Gastrocnemius medialis (tissue), 4 donors: Measurements from ENCODE around the gene SHANK2. TPM values are rescaled to one million over a fixed set of nuclear protein-coding genes. Genes with fewer than 3 reads are reported as not detected.

Experiments used
- ATAC-seq, 2 donors: fragments of 150-250 bp; one replicate each; pipeline ENCODE4 v1.9.1; 2016
- DNase-seq, 2 donors: peaks; one replicate each; pipeline ENCODE4 v3.0.0-alpha.2; 2019
- H3K27ac ChIP-seq, 4 donors: fragments of 200-600 bp; sonication (generic); 1 replicate in 1 of 4; 2 replicates in 3 of 4; pipeline ENCODE4 v1.5.1; 2016 to 2018; ENCODE audit warnings: mild to moderate bottlenecking in 2 of 4, moderate library complexity in 1 of 4
- H3K27me3 ChIP-seq, 3 donors: fragments of 200-600 bp; sonication (generic) in 2 of 3; 1 replicate in 1 of 3; 2 replicates in 2 of 3; pipeline versions ENCODE4 v1.5.1 to v1.6.0; 2016 to 2019; ENCODE audit warnings: mild to moderate bottlenecking in 1 of 3, moderate library complexity in 1 of 3
- H3K36me3 ChIP-seq, 2 donors: fragments of 200-600 bp; sonication (generic) in 1 of 2; one replicate each; pipeline ENCODE4 v1.5.1; 2017 to 2018
- H3K4me1 ChIP-seq, 2 donors: fragments of 200-600 bp; sonication (generic) in 1 of 2; one replicate each; pipeline ENCODE4 v1.5.1; 2016 to 2017; ENCODE audit warnings: mild to moderate bottlenecking in 2 of 2
- H3K4me3 ChIP-seq, 4 donors: fragments of 200-600 bp; sonication (generic) in 3 of 4; 1 replicate in 1 of 4; 2 replicates in 3 of 4; pipeline ENCODE4 v1.5.1; 2016 to 2019; ENCODE audit warnings: mild to moderate bottlenecking in 2 of 4
- H3K9me3 ChIP-seq, 3 donors: fragments of 200-600 bp; sonication (generic) in 2 of 3; 1 replicate in 1 of 3; 2 replicates in 2 of 3; pipeline ENCODE4 v1.5.1; 2016 to 2019
- POLR2A ChIP-seq, 2 donors: fragments of 450-650 bp; IDR thresholded peaks; one replicate each; pipeline ENCODE4 v1.6.1; 2017; ENCODE audit warnings: antibody characterized with exemption in 2 of 2, mild to moderate bottlenecking in 2 of 2, moderate library complexity in 2 of 2
- in situ Hi-C, 4 donors: fragments of 200-750 bp; cut with MboI; loops; one replicate each; pipeline versions ENCODE4 v1.15.0 to v1.8.0; 2017; ENCODE audit warnings: low sequenced_read_pairs in 4 of 4
- intact Hi-C: fragments of 100-400 bp; cut with DNase I; formaldehyde crosslinking; loops from one replicate; pipeline ENCODE4 v1.15.1; 2023; ENCODE audit warnings: low total_unique reads
- total RNA-seq, 4 donors: library from RNA; depleted of rRNA; stranded (reverse); fragments of >200 nt; gene quantifications; one replicate each; pipeline versions ENCODE4 v1.1.0 to v1.2.3, GENCODE V29; 2016
- TF ChIP-seq, protein P1 (sequence below), 5 experiments: fragments of 450-650 bp in 3 of 5; fragments of 200-600 bp in 2 of 5; sonication (generic) in 2 of 5; IDR thresholded peaks in 4 of 5; conservative IDR thresholded peaks in 1 of 5; 1 replicate in 4 of 5; 2 replicates in 1 of 5; pipeline ENCODE4 v1.5.1; 2016 to 2019; ENCODE audit warnings: antibody characterized with exemption in 5 of 5, mild to moderate bottlenecking in 3 of 5, moderate library complexity in 3 of 5

The SHANK2 gene
- total RNA-seq, 4 donors from 2014 or later: 0.40 TPM; not detected in 3

DNA sequence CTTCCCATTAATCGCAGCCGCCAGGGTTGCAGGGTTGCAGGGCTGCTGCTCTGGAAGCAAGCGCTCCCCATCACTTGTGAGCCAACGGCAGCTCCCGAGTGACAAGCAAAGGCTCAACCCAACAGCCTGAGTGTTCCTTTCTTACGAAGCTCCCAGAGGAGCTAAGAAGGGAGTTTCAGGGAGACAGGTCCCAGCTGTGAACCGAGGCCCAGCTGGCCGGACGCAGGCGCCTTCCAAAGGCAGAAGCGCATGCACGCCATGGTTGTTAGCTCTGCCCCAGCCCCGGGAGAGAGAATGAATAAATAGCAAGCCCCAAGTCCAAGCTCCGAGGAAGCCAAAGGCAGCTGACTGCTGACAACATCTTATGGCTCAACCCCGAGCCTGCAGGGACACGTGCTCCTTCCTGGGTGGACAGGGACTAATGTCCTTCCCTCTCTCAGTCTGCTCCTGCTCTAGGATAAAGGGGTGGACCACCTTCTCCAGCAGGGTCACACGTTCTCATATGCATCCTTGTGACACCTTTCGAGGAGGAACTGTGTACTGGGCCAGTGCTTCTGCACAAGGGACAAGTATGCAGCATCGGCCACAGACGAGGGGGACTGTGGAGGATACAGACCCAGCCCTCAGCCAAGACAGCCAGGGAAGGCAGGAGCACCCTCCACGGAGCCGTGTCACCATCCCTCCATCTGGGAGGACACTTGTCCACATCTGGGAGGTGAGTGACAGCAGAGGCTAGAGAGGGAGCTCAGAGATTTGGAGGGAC lies 29.9 kb downstream of the SHANK2 start:
- Histone ChIP-seq H3K36me3 (no peaks in the 10 kb centered on the region), H3K4me1 (no peaks in the 10 kb centered on the region), H3K9me3 (peaks cover 0 to 4% (median 3%) of the 10 kb centered on the region in 3 donors), H3K4me3 (no peak overlapping the region), H3K27ac (no peak overlapping the region), H3K27me3 (peaks cover 0 to 2% (median 0%) of the 10 kb centered on the region in 3 donors)
- DNase-seq: no peak
- ATAC-seq: no peak
- intact Hi-C loops: no loop called here
- TF ChIP-seq, protein P1, sequence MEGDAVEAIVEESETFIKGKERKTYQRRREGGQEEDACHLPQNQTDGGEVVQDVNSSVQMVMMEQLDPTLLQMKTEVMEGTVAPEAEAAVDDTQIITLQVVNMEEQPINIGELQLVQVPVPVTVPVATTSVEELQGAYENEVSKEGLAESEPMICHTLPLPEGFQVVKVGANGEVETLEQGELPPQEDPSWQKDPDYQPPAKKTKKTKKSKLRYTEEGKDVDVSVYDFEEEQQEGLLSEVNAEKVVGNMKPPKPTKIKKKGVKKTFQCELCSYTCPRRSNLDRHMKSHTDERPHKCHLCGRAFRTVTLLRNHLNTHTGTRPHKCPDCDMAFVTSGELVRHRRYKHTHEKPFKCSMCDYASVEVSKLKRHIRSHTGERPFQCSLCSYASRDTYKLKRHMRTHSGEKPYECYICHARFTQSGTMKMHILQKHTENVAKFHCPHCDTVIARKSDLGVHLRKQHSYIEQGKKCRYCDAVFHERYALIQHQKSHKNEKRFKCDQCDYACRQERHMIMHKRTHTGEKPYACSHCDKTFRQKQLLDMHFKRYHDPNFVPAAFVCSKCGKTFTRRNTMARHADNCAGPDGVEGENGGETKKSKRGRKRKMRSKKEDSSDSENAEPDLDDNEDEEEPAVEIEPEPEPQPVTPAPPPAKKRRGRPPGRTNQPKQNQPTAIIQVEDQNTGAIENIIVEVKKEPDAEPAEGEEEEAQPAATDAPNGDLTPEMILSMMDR (IDR thresholded peaks at IDR 0.05 in 4 of 5, conservative IDR thresholded peaks at IDR 0.05 in 1 of 5): no peak
- no peak for TF ChIP-seq POLR2A (IDR thresholded peaks at IDR 0.05)
- in situ Hi-C loops: no loop called here

DNA sequence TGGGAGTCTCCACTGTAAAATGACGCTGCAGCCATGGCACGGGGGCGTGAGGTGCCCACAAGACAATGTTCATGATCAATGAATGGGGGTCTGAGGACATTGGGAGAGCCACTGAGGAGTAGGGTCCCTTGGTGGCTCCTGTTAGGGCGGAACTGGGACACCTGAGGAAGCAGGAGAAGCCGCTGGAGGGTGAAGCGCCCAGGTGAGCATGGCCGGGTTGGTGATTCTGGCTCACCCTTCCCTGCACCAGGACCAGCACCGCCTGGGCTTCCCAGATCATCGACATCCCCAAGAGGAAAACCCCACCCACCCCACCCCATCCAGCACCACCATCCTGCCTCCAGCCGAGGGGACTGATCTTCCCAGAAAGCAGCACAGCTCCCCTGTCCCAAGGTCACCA lies 30.6 kb downstream of the SHANK2 start:
- Histone ChIP-seq H3K4me1 (no peaks in the 10 kb centered on the region), H3K9me3 (peaks cover 0 to 3% (median 0%) of the 10 kb centered on the region in 3 donors), H3K27me3 (peaks cover 0 to 2% (median 0%) of the 10 kb centered on the region in 3 donors), H3K36me3 (no peaks in the 10 kb centered on the region), H3K27ac (no peak overlapping the region), H3K4me3 (no peak overlapping the region)
- ATAC-seq: no peak
- intact Hi-C loops: no loop called here
- TF ChIP-seq, protein P1 (IDR thresholded peaks at IDR 0.05 in 4 of 5, conservative IDR thresholded peaks at IDR 0.05 in 1 of 5): no peak
- TF ChIP-seq POLR2A (IDR thresholded peaks at IDR 0.05): no peak
- no peak for DNase-seq
- in situ Hi-C loops: no loop called here

- Histone ChIP-seq H3K27ac (no peak overlapping the region), H3K4me1 (no peaks in the 10 kb centered on the region), H3K9me3 (peaks cover 0 to 3% (median 0%) of the 10 kb centered on the region in 3 donors), H3K4me3 (no peak overlapping the region), H3K36me3 (no peaks in the 10 kb centered on the region), H3K27me3 (peaks cover 0 to 2% (median 0%) of the 10 kb centered on the region in 3 donors)
- intact Hi-C loops: no loop called here
- DNase-seq: no peak
- in situ Hi-C loops: no loop called here
- TF ChIP-seq POLR2A (IDR thresholded peaks at IDR 0.05): no peak
- TF ChIP-seq, protein P1 (IDR thresholded peaks at IDR 0.05 in 4 of 5, conservative IDR thresholded peaks at IDR 0.05 in 1 of 5): no peak
- ATAC-seq: no peak
Measured at GRCh38 chr11:71221201-71221600, 31.2 kb downstream of the SHANK2 start.

DNA sequence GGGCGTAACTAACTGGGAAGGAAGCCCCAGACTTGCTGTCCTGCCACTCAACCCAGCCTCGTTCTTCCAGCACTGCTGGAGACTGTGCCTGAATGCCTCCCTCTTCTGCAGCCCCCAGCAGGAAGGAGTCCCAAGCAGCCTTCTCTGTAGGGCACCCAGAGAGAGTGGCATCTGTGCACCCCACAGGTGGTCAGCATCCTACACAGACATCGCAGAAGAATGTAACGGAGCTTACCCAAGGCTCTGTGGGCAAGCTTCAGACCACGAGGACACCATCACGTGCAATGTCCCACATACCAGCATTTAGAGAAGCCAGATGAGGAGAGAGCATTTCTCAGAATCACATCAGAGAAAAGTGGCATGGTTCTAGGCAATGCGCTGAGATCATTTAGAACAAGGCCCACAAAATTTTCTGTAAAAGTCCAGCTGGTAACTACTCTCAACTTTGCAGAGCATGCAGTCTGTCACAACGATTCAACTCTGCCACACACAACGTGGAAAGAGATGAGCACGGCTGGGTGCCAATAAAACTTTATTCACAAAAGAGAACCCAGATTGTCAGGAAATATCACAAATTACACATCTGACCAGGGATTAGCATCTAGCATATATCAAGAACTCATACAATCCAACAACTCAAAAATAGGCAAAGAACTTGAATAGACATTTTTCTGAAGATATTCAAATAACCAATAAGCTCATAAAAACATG lies 33.4 kb downstream of the SHANK2 start:
- H3K36me3 ChIP-seq: no peaks in the 10 kb centered on the region
- no peaks in the 10 kb centered on the region for H3K4me1 ChIP-seq
- no peak for TF ChIP-seq POLR2A (IDR thresholded peaks at IDR 0.05)
- TF ChIP-seq, protein P1 (IDR thresholded peaks at IDR 0.05 in 4 of 5, conservative IDR thresholded peaks at IDR 0.05 in 1 of 5): no peak
- peaks cover 0 to 2% (median 0%) of the 10 kb centered on the region in 3 donors for H3K27me3 ChIP-seq
- no peaks in the 10 kb centered on the region for H3K9me3 ChIP-seq
- ATAC-seq (no peak), DNase-seq (no peak)
- no peak overlapping the region for H3K4me3 ChIP-seq
- intact Hi-C loops (no loop called here), in situ Hi-C loops (no loop called here)
- H3K27ac ChIP-seq: no peak overlapping the region
